Hepatocyte (in vitro differentiated cells): ENCODE results near the gene WDR33.

Experiments used
- EZH2 ChIP-seq: fragments of 200-600 bp; sonication (generic); IDR thresholded peaks from 2 replicates; pipeline ENCODE4 v1.6.1; 2016; ENCODE audit warnings: antibody characterized with exemption, mild to moderate bottlenecking, borderline replicate concordance
- EZH2phosphoT487 ChIP-seq: fragments of 200-600 bp; sonication (generic); IDR thresholded peaks from one replicate; pipeline ENCODE4 v1.6.1; 2018; ENCODE audit warnings: antibody characterized with exemption, mild to moderate bottlenecking, low read depth, moderate library complexity; ENCODE audit not compliant: unreplicated experiment, severe bottlenecking
- TF ChIP-seq, protein P1 (sequence below): fragments of 200-600 bp; sonication (generic); IDR thresholded peaks from 2 replicates; pipeline ENCODE4 v1.5.1; 2016; ENCODE audit warnings: antibody characterized with exemption, mild to moderate bottlenecking; ENCODE audit not compliant: poor library complexity

DNA sequence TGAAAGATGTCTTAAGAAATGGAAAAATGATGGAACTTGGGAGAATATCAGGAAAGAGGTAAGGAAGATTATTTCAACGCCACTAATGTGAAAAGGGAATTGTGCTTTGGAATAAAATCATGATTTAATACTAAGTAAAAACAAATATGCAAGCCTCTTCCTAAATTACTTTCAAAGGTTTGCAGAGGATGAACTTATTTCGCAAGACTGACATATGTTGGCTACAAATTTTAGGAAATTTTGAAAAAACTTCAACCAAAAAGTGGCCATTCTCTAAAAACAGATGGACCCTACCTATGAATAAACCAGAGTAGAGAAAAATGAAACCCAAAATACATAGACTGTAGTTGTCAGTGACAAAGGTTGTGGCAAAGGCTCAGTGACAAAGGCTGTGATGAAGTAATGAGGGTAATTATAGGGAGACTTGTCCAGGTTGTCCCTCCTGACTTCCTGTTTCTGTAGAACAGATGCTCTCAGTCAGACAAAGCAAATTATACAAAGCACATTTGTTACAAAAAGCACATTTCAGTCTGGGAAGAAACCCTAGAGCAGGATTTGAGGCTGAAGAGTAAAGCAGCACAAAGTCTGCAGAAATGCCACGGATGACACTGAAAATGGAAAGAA lies 70.2 kb downstream of the WDR33 start:
- TF ChIP-seq, protein P1, sequence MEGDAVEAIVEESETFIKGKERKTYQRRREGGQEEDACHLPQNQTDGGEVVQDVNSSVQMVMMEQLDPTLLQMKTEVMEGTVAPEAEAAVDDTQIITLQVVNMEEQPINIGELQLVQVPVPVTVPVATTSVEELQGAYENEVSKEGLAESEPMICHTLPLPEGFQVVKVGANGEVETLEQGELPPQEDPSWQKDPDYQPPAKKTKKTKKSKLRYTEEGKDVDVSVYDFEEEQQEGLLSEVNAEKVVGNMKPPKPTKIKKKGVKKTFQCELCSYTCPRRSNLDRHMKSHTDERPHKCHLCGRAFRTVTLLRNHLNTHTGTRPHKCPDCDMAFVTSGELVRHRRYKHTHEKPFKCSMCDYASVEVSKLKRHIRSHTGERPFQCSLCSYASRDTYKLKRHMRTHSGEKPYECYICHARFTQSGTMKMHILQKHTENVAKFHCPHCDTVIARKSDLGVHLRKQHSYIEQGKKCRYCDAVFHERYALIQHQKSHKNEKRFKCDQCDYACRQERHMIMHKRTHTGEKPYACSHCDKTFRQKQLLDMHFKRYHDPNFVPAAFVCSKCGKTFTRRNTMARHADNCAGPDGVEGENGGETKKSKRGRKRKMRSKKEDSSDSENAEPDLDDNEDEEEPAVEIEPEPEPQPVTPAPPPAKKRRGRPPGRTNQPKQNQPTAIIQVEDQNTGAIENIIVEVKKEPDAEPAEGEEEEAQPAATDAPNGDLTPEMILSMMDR: no peak
- TF ChIP-seq EZH2phosphoT487: no peak
- no peak for TF ChIP-seq EZH2
